ENCODE measurements around the gene B9D1.
A peak's percentile ranks its signal among the peaks of the same experiment; 100 is the strongest.

The B9D1 gene

GRCh38 chr17:19336938-19337711 is 25.4 kb downstream of the B9D1 start:
- DNase-seq (ENCODE audit: low read depth), result no peak
- peak; percentile 16 for TF ChIP-seq CTCF (conservative IDR thresholded peaks at IDR 0.05; ENCODE audit: low read depth, low read length)

DNA sequence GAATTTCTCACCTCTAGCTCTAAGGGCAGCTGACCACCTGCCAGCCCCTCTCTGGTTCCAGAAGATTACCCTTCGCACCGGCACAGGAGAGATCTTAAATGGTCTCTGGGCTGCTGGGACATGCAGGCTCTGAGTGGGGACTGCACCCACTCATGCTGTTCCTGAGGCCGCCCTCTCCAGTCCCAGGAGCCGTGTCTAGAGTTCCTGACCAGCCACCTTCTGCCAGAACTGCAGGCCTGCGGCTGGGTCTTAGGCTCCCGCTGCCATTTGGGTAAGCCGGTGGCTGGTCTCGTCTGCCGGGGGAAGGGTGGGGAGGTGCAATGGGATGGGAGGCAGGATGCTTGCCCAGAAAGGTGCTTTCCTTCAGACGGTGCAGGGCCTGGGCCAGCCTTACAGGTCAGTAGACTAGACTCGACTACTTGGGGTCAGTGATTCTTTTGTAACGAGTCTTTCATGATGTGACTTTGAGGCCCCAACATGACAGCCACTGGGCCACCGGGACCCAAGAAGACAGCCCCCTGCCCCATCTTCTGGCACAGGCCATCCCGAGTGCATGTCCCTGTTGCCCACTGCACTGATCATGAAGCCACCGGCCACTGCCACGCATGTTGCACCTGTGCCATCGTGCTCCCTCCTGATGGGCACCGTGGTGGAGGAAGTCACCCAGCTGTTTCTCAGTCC is 26.4 kb downstream of the B9D1 start:
- no peak for DNase-seq (ENCODE audit: low read depth)
- H3K4me3 ChIP-seq (ENCODE audit: low read depth, low read length), result no peak overlapping the region
- no peak for TF ChIP-seq CTCF (conservative IDR thresholded peaks at IDR 0.05; ENCODE audit: low read depth, low read length)

More at GRCh38 chr17:19336938-19337711, 25.4 kb downstream of the B9D1 start:
- H3K4me3 ChIP-seq (ENCODE audit: low read depth, low read length), result no peak overlapping the region

GRCh38 chr17:19334331-19334730 is 28.2 kb downstream of the B9D1 start:
- no peak overlapping the region for H3K4me3 ChIP-seq (ENCODE audit: low read depth, low read length)
- TF ChIP-seq CTCF (conservative IDR thresholded peaks at IDR 0.05; ENCODE audit: low read depth, low read length), result no peak
- no peak for DNase-seq (ENCODE audit: low read depth)

- TF ChIP-seq CTCF (conservative IDR thresholded peaks at IDR 0.05; ENCODE audit: low read depth, low read length), result no peak
- no peak overlapping the region for H3K4me3 ChIP-seq (ENCODE audit: low read depth, low read length)
- DNase-seq (ENCODE audit: low read depth), result no peak
Observed at GRCh38 chr17:19333736-19334290, 28.7 kb downstream of the B9D1 start.

- H3K4me3 ChIP-seq (ENCODE audit: low read depth, low read length), result no peak overlapping the region
- DNase-seq (ENCODE audit: low read depth), result no peak
- TF ChIP-seq CTCF (conservative IDR thresholded peaks at IDR 0.05; ENCODE audit: low read depth, low read length), result no peak
Observed at GRCh38 chr17:19333132-19333440, 29.4 kb downstream of the B9D1 start.

DNA sequence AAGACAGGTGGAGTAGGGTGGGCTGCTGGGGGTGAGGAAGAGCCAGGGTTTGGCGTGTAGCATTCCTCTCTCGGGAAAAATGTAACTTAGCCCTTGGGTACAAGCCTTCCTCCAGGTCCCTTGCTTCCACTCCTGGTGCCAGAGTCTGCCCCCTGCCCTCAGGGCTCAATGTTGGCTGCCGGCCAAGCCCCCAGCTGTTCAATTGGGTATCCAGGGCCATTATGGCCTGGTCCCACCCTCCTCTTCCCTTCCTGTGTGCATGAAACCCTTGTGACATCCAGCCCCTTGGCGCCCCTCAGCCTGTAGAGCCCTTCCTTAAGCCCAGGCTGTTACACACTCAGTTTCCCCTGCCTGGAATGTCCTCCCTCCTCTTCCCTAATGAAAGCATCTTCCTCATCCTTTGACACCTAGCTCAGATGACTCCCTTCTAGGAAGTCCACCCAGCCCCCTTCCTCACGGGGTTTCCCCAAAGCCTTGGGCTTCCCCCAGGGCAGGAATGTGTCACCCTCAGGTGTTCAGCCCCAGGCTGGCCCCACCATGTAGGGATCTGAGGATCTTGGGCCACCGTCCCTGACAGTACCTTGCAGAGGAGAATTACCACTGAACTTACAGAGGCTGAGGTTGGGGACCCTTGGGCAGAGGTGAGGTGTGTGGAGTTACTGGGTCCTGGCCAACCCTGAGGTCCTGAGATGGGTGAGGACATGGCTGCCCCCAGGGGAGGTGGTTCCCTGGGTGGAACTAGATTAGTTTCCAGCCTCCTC is 30.0 kb downstream of the B9D1 start:
- no peak for TF ChIP-seq CTCF (conservative IDR thresholded peaks at IDR 0.05; ENCODE audit: low read depth, low read length)
- DNase-seq (ENCODE audit: low read depth), result no peak
- H3K4me3 ChIP-seq (ENCODE audit: low read depth, low read length), result no peak overlapping the region
